GM19463 (cell line): ENCODE data around the gene TP73.
A peak's percentile ranks its signal among the peaks of the same experiment; 100 is the strongest.

Source experiments
- ATAC-seq: cut with Tn5 transposase; IDR thresholded peaks from one replicate; pipeline ENCODE4 v1.9.1; 2021; ENCODE audit warnings: mild to moderate bottlenecking, moderate library complexity; ENCODE audit not compliant: unreplicated experiment

The TP73 gene

DNA sequence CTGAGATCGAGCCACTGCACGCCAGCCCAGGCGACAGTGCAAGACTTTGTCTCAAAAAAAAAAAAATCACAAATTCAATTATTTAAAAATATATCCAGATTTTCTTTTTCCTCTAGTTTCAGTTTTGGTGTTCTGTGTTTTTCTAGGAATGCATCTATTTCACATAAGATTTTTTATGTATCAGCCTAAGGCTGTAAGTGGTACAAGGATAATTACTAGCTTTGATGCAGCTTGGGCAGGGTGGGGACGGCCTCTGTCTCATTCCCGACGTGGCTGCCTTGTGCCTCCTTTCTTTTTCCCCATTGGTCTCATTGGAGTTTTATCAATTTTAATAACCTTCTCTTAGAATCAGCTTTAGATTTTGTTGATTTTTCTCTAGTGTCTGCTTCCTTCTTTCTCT, 106.8 kb downstream of the TP73 start:
- no peak for ATAC-seq

DNA sequence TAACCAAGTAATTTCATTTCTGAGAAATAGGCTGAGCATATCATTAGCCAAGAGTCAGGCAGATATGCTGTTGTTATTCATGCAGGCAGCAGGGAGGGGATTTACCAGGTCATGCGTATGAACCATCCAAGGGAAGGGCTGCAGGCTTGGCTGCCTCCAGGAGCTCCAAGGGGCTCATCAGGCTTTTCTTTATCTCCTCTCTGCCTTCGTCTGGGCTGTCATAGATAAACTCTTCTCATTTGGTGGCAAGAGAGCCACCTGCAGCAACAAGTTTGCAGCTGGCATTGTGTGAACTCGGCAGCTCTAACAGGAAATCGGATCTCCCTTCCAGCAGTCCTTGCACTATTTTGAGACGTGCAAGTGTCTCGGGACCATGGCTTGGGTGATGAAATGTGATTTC, 107.5 kb downstream of the TP73 start:
- ATAC-seq: no peak

DNA sequence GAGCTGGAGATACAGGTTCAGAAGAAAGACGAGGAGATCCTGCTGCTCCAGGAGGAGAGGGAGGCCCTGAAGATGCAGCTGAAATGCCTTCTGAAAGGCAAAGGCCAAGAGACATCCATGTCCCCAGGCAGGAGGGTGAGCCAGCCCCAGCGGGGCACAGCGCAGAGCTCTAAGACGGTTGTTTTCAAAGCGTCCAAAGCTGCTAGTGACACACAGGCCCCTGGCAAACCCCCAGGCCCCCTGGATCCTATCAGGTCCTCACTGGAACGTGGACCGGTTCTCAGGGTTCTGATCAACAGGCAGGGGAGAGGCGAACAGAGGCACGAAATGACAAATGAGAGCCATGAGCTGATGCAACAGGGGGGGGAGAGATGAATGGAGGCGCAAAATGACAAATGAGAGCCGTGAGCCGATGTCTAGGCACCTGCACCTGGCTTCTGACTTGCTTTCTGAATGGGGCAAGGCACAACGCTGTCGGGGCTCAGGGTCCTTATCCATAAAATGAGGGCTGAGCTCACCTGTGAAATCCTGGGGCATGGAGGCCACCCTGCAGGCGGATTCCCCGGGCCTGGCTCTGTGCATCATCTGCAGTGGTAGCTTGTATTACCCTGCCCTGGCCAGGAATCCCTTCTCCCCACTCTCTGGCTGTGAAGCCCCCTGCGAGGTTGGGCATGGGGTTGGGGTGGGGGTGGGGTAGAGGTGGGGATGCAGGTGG, 109.1 kb downstream of the TP73 start:
- ATAC-seq: no peak

DNA sequence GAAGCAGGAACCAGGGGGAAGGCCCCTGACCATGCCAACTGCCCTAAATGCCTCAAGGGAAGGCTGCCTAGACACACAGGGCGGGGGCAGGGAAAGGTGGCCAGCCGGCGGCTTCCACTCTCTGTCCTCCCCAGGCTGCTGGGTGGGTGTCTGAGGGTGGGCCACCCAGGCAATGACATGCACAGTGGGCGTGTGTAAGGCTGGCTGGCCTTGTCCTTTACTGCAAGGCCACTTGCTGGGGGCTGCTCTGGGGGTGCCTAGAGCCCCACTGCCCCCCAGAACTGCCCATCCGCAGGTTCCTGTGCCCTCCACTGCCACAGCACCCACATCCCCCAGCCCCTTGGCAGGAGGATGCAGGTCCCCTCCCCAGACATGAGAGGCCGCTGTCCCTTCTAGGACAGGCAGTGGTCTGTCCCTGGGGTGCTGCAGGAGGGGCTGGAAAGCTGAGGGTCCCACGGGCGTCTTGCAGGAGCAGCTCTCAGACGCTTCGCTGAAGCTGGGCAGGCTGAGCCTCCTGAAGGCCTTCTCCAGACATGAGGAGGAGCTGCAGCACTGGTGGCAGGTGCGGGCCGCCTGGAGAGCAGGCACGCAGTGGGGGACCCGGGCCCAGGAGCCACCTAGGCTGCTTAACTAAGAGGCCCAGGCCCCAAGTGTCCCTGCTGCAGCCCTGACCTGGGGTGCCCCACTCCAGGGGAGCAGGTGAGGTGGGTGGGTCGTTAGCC, 110.0 kb downstream of the TP73 start:
- ATAC-seq: no peak

DNA sequence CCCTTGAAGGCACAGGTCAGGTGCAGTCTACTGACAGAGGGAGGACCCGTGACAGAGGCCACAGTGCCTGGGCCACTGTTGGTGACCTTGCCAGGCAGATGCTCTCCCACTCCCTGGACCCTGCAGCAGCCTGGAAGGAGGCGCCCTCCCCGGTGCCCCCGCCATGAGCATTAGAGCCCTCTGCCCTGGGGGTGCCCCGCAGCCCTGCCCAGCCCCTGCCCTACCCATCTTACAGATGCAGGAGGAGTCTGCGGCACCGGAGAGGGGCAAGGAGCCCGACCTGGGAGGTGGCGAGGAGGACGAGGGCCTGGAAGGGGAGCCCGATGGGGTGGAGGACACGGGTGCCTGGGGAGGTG, 110.5 kb downstream of the TP73 start:
- no peak for ATAC-seq

DNA sequence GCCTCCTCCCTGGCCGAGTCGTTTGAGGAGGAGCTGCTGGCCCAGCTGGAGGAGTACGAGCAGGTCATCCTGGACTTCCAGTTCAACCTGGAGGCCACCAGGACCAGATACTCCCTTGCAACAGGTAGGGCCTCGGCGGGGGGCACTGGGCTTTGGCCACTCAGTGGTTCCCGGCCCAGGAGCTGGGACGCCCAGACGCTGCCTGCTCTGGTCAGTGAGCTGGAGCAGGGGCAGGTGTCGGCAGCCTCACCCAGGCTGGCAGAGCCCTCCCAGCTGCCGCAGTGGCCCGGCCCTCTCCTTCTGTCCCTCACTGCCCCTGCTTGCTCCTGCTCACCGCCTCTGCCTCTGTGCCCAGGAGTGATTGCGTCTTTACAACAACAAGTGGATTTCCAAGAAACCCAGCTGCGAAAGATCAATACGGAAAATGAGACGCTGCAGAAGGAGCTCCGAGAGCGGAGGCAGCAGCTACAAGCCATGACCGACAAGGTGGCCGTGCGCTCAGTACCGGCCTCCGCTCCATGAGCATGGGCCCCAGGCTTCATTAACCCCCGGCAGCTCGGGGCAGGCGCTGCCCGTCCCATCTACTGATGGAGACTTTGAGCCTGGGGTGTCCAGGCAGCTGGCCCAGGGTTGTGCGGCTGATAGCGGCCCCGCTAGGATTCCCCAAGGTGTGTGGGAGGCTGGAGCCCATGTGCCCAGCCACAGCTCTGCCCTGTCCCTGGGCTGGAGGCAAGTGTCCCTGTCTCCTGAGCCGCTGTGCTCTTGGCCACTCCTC, 111.2 kb downstream of the TP73 start:
- ATAC-seq: no peak

DNA sequence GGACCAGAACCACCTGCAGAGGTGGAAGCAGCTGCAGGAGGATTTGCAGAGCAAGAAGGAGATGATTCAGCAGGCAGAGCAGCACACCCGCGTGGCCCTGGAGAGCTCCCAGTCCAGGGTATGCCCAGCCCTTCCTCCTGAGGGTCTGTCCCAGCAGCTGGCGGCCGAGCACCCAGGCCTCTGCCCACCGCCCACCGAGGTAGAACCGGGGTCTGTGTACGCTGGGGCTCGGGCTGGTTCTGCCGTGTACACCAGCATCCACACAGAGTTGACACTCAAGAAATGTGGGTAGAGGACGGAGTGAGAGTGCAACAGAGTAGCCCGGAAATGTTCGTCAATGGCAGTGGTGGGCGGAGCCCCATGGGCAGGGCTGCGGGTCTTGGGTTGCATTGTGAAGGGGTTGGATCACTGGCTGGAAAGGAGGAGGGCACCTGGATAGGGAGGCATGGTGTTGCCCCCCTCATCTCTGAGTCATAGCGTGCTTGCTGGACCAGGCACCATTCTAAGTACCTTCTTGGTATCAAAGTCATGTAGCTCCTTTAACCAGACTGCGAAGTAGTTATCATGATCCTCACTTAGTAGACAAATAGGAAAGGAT, 115.1 kb downstream of the TP73 start:
- ATAC-seq: no peak

DNA sequence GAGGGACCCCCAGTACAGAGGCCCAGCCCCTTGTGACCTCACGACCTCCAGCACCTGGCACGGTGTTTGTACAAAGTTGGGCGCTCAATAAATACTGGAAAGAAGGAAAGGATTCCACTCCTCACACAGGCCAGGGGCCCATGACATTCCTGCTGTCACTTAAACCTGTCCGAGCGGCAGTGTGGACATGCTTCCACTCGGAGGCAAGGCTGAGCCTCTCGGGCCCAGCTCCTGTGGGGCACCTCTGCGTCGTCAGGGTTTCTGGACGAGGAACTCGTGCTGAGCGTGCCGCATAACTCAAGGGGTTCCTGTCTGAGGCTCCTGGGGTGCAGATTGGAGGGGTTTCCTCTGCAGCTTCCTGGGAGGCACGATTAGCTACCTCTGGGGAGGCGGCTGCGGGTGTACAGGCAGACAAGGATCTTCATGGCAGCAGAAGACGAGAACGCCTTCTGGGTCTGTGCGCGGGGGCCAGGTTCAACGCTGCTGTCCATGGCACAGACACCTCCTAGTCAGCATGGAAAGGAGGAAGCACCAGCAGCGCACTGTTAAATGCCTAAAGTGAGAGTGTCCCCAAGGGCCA, 116.6 kb downstream of the TP73 start:
- no peak for ATAC-seq

DNA sequence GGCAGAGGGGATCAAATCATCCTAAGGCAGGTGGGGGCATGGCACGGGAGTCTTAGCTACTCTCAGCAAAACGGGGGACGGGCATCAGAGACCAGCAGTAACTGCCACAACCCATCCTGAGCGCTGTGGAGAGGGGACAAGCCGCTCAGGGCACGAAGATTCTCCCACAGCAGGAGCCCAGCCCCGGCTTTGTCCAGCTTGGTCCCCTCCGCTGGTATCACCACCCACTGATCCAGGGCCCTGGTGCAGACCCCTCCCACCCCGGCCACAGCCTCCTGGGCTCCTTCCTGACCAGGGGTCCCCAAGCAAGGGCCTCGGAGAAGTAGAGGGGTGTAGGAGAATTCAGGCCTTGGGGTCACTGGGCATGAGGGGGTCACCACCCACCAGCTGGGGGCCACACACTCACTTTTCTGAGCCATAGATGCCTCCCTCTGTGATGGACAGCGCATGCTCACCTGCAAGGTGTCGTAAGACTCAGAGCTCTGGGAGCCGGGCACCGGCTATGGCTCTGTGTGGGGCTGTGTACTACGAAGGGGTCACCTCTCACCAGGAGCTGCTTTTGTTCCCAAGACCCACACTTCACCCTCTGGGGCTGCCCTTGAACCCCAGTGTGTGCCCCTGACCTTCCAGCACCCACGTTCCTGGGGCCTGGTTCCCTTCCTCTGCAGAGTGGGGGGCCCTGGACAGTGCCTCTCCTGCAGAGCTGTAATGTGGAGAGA, 117.9 kb downstream of the TP73 start:
- no peak for ATAC-seq

DNA sequence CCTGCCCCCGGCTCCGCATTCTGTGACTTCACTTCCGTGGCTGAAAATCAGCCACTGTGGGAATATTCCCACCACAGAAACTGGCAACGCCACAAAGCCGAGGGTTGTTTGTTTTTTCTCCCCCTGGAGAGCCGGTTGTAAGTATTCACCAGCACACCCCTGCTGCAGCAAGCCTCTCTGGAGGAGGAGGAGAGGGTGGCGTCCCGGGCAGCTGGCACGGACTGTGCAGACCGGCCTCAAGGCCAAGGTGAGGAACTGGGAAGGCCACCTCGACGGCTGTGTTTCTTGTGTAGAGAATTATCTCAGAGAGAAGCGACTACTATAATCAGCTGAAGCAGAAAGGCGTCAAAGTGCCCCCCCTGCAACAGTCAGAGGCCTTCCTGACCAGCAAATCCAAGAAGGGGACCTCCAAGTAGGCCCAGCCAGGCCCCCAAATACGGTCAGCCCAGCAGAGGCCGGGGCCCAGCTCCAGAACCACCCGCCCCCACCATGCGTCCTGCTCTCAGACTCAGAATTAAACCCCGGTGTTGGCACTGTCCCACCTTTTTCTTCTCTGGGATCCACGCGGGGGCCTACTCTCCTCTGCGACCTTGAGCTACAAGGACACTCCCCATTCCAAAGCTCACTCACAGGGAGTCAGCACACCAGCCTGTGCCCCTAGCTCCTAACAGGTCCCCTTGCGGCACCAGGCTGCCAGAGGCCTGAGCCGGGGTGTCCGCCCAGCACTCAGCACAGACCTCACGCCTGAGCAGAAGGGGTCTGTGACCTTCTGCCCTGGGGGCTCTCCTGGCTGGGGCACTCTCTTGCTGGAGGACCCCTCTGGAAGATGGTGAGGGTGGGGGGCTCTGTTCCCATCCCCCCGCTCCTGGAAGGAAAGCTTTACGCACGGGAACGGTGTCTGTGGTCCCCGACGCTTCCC, 119.1 kb downstream of the TP73 start:
- ATAC-seq: no peak

DNA sequence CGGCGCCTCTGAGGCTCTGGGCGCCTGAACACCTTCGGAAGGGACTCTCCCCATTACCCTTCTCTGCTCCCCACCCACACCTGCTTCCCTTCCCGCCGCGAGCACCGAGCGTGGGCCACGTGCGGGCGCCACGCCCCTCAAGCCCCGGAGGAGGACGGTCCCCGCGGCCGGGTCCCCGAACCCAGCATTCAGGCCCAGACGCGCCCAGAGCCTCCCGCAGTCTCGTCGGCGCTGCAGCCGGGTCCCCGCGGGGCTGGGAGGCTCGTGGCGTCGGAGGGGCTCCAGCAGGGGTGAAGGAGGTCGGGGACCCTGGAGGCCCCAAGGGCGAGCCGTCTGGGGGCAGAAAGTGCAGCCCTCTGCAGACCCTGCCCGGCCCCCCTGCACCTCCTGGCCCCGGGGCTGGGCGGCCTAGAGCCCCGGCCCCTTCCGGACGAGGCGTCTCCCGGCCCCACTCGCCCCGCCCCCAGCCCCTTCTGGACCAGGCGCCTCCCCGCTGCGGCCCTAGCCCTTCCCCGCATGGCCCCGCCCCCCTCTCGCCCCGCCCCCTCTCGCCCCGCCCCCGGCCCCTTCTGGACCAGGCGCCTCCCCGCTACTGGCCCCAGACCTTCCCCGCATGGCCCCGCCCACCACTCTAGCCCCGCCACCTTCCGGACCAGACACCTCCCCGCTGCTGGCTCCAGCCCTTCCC, 119.9 kb downstream of the TP73 start:
- peak; percentile 69 for ATAC-seq

DNA sequence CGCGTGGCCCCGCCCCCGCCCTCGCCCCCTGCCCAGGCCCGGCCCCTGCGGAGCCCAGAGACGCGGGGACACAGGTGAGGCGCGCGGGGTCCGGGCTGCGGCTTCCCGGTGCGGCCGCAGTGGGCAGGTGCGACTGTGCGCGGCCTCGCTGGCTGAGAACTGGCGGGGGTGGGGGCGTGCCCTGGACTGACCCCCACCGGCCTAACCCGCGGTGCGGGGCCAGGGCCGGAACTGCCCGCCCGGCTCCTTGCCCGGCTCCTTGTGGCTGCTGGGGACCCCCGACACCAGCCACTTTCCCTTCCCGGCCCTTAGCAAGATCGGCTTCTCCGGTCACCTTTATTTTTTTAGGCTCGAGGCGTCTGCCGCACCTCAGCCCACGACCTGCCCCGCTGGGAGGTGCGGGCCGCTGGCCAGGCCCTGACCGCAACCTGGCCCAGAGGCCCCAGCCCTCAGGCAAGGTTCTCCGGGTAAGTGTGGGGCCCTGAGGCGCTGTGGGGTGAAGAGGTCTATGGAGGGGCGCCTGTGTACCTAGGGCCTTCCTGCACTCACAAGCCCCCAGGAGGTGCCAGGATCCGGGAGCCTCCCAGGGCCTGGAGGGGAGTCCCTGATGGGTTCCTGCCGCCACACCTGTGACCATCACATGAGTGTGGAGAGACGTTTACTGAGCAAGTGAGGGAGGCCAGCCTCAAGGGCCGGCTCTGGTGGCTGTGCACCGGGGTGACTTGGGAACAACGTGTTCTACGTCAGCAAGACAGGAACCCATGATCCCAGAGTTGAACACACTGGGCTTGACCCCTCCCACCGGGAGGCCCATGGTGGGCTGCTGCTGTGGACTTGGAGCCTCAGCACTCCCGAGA, 120.6 kb downstream of the TP73 start, which contains the start of gene SMIM1:
TSS of gene SMIM1 (plus strand) at position 35 of the 857 bp plus-strand sequence. CDS start 2,625 bp downstream, outside the sequence.
- peak; percentile 15 for ATAC-seq

DNA sequence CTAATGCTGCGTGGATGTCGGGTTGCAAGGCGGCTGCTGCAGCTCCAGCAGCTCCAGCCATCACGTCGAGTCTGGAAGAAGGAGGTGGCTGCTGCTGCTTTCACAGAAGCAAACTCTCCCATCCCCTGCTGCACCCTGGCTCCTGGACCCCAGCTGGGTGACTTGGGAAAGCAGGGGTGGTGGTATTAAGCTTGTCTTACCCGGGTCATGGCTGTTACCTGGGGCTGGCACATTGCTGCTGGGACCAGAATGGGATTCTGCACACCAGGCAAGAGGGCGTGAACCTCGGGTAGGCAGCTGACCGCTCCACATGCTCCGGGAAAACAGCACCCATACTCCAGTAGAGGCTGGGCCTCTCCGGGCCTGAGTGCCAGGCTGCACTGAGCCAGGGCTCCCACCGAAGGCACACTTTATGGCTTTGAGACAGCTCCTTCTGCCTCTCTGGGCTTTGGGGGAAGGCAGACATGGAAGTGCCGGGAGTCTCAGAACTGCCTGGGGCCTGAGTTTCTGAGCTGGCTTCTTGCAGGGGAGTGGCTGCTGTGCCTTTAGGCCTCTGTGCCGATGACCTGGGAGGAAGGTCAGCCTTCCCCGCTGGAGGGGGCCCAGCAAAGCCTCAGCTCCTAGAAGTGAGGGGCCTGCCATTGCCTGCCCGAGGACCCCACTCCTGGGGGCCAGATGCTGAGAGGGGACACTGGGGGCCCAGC, 121.4 kb downstream of the TP73 start:
- no peak for ATAC-seq

DNA sequence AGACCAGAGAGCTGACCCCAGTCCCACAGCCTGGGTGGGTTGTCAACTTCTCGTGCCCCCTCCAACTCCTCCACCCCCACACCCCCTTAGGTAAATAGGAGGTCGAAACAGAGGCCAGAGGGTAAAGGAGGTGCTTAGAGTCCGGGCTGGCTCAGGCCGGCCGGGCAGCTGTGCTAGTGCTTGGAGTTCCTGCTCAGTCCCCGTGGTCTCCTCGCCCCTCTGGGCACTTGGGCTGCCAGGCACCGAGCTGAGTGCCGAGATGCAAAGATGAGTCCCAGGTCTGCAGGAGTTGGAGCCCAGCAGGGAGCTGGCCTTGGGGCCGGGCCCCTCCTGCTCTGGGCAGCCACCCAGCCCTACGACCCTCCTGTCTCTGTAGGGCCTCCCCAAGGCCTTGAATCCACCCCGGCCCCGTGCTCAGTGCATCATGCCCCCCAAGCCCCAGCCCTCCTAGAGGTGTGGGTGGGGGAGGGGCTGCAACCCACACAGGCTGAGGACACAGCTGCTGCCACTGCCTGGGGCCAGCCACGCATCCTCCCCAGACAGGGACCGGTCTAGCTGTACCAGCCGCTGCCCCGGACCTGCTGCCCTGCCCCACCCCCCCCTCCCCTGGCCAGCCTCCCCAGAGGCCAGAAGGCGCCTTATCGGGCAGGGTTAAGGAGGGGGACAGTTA, 122.1 kb downstream of the TP73 start:
- no peak for ATAC-seq

DNA sequence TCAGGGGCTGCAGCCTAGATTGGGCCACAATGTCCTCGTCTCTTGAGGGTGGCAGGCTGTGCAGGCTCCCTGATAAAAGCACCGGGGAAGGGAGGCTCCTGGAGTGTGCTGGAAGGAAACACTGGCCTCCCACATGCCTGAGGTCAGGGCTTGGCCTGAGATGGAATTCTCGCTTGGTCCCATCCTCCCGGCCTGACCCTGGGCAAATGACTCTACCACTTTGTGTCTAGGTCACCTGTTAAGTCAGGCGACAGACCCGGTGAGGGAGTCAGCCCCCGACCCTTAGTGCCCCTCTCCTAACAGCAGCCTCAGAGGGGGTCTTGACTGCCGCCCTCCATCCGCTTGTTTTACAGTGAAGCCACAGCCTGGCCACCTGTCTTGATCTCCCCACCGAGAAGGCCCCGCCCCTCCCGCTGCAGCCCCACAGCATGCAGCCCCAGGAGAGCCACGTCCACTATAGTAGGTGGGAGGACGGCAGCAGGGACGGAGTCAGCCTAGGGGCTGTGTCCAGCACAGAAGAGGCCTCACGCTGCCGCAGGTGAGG, 122.7 kb downstream of the TP73 start:
- no peak for ATAC-seq

DNA sequence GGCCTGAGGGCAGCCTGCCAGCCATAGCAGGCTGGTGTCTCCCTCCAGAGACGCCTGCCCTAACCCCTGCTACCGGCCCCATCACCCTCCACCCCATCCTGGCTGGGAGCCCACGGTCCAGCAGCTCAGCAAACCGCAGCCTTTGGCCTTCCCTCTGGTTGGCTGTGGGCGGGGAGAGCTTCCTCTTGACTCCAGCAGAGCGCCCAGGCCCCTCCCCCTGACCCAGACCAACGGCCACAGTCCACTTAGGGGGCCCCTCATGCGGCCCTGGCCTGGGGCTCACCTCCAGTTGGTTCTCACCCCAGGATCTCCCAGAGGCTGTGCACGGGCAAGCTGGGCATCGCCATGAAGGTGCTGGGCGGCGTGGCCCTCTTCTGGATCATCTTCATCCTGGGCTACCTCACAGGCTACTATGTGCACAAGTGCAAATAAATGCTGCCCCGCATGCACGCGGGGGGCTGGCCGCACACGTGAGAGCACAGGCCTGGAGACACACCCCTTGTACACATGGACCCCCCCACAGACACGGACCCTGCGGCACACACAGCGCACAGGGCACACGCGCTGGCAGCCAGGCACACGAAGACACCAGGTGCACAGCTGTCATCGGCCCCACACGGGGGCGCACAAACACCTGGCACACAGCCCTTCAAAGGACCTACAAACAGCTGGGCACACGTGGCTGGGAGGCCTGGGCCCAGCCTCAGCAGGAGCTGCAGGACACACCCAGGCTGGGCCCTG, 123.3 kb downstream of the TP73 start:
- no peak for ATAC-seq
